Activated CD4-positive, alpha-beta T cell treated with anti-CD3 and anti-CD28 coated beads for 4 hours (primary cell): ENCODE measurements around the gene LAMA4.

Experiments used
- DNase-seq, 2 donors: peaks; one replicate each; pipeline ENCODE4 v3.0.0-alpha.2; 2020

Gene LAMA4

DNA sequence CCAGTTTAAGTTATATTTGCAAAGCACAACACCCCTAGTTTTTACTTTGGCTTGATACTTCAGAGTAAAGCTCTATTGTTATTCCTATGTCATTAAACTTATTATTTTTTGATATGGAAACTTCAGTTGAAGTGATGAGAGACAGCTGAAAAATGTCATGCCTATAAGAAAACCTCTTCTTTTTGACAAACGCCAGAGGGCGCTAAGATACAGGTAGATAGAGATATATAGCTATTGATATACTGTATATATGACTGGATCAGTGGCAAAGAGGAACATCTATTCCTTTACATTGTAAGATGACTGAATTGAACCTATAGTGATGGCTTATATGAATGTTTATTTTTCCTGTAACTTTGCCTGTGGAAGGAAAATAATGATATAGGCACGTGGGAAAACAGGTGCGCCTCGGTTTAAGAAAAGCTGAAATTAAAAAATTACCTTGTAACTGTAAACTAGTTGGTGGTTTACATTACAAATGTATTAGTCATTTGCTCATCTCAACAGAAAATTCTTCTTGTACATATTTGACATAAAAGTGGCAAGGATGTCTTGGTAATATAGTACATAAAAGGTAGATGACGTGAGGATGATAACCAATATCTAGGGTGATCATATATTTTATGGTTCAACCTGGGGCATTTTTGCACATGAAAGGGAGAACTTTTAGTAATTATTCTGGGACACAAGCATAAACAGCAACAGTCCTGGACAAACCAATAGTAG lies 74.1 kb downstream of the LAMA4 start:
- peak; percentile 45 to 67 for DNase-seq

GRCh38 chr6:112179631-112180030 lies 74.7 kb downstream of the LAMA4 start:
- no peak for DNase-seq

DNA sequence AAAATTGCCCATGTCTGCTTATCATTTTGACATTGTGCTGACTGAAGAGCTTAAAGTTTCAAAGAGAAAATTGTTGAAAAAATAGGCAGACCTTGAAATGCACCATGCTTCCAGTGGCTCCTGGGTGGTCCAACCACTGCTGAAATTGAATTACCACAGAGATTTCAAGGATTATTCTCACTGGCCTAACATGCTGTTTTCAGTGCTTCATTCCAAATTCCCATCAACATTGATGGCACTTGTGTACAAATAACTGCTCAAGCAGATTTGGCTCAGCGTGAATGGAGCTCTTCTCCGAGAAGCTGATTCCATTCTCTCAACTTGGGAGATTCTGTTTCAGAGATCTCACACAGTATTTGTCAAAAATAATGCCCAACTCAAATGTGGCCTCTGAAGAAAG lies 75.5 kb downstream of the LAMA4 start:
- DNase-seq: no peak

GRCh38 chr6:112177092-112177491 lies 77.3 kb downstream of the LAMA4 start:
- no peak for DNase-seq

DNA sequence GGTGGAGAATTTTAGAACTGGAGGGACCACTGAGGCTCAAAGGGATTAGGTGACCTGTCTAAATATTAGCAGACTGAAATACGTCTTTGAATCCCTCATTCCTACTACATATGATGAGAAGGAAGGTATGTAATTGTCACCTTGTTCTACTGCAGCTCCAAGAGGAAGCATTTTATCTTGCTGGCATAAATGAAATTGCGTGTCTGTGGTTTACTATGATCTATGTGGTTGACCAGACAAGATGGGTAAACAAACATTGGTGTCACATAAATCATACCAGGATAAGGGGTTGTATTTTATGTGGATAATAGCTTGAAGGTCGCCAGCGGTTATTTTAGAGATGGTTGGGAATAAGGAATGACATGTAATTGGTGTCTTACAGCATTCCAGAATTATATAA lies 78.2 kb downstream of the LAMA4 start:
- no peak for DNase-seq

GRCh38 chr6:112173221-112173804 lies 81.1 kb downstream of the LAMA4 start:
- no peak for DNase-seq

DNA sequence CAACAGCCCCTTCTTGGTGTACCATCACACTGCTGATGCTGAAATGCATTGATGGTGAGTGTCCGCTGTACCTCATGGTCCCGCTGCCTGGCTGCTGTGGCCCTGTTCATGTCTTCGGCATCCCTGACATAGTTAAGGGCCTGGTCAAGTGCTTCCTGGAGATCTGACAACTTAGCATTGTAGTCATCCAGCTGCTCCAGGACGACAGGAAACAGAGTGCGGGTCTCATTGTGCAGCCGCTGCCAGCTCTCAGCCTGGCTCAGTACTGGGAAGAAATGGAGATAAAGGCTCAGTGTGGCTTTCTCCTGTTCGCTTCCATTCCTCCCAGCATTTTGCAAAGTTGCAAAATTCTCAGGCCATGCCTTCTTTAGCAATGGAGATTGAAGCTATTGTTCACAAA lies 81.8 kb downstream of the LAMA4 start:
- no peak for DNase-seq

DNA sequence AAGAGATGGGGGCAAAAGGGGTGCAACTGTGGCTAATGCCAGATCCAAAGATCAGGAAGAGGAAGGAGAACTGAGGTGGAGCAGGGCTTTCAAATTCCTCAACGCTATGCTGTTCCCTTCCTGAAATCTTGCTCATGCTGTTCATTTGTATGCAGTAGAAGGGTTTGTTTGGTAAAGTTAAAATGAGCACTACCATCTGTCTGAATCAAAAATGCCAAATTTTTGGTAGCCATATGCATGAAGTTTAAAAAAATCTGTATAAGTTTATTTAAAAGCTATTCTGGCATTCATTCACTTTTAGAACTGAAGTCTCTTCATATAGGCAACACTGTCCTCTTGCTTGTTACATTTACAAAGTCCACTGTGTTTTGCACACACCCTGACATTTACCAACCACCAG lies 84.8 kb downstream of the LAMA4 start:
- DNase-seq: no peak

GRCh38 chr6:112163295-112164257 lies 90.8 kb downstream of the LAMA4 start:
- DNase-seq: peak; percentile 68 to 80

- no peak for DNase-seq
Observed at GRCh38 chr6:112160745-112161144, 93.6 kb downstream of the LAMA4 start.

DNA sequence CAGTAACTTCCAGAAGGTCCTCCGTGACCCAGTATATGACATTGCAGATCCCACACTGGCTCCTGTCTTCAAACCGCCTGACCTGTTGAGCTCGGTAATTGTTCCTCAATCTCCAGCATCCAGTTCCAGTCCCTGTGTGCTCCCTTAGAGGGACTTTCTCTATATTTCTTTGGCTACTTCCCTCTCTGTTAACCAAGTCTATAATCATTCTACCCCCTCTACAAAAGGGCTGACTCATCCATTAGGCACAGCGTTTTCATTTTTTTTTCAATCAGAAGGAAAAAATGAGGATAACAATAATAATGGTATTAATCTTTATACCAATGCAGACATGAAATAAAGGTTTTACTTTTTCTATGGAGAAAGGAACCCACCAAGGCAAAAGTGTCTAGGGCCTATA lies 97.7 kb downstream of the LAMA4 start:
- no peak for DNase-seq

DNA sequence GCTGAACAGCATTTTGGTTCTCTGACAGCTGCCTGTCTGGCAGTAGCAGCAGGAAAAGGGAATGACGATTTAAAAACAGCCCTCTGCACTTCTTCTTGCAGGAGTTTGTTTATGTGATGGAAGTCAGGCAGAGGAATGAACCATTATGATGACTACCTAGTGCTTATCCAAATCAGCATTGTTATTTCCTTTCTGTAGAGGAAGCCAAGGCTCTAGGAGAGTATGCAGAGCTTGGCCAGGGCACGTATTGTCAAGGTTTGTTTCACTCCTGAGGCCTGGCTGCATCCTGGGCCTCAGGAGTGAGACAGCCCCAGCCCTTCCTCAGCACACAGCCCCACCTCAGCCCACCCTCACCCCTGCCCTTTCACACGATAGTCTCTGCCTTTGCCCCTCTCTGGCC lies 98.5 kb downstream of the LAMA4 start:
- DNase-seq: no peak

GRCh38 chr6:112154711-112155110 lies 99.7 kb downstream of the LAMA4 start:
- no peak for DNase-seq

DNA sequence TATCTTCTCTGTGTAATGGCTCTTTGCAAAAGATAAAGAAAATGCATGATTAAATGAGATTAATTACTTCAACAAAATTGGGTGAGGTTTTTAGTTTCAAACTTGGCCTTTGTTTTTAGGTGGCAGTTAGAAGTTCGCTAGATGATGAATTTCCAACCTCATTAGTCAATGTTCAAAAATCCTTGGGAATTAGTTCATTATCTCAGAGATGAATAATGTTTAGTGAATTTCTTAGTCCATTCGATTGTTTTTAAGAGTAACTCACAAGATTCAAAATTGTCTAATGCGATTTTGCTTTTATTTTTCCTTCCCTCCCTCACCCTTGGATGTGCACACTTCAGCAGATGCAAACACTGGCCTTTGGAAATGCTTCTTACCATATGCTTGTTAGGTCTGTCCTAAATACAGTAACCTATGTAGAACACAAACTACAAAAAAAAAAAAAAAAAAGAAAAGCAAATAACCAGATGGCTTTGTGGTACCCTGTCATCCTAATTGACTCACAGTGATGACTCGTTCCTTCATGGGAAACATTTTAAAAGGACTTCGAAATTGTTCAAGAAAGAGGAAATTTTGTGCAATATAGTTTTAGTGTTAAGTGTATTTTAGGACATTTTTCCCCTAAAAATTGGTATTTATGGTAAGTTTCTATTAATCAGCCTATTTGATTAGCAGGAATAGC lies 100.3 kb downstream of the LAMA4 start:
- no peak for DNase-seq

DNA sequence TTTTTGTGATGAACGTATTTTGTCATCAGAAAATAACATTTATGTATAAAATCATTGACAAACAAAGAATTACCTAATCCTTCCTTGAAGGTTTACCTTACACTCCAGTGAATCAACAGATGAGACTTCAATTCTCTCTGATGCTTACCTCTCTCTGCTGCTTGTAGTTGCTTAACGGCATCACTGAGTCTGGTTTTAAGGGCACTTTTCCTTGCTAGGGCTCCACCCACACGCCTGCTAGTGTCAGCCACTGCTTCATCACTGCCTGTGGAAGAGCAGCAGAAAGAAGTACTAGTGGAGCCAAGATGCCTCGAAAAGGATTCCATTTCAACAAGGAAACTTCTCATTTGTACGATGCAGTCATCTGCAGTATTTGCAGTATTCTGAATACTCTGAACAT lies 104.0 kb downstream of the LAMA4 start:
- no peak for DNase-seq

- DNase-seq: no peak
Observed at GRCh38 chr6:112149719-112150263, 104.6 kb downstream of the LAMA4 start.

DNA sequence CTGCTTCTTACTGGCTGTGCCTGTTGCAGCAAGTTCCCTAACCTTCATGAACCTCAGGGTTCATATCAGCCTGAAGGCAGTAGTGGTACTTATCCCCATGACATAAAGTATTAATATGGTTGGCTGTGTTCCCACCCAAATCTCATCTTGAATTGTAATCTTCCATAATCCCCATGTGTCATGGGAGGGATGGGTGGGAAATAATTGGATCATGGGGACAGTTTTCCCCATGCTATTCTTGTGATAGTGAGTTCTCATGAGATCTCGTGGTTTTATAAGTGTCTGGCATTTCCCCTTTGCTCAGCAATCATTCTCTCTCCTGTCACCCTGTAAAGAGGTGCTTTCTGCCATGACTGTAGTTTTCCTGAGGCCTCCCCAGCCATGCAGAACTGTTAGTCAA lies 105.1 kb downstream of the LAMA4 start:
- no peak for DNase-seq

GRCh38 chr6:112148103-112148502 lies 106.3 kb downstream of the LAMA4 start:
- no peak for DNase-seq

DNA sequence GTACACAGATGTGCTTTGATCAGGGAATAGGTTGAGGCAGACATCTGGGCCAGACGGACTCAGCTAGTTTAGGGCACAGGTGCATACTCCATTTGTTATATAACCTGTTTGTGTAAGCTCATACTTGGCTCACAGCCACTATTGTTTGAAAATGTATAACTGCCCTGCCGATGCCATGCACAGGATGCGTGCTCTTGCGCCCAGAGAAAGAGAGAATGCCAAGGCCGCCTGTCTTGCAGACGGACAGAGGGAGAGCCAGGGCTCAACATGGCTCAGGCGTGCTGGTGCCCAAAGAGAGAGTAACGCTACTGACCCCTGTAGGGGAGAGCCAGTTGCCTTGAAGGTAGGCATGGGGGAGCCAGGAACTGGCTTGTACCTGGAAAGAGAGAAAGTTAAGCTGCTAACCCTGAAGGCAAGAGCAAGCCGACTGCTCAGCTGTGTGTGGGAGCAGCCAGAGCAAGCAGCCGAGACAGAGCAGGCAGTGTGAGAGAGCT lies 109.2 kb downstream of the LAMA4 start:
- DNase-seq: no peak

DNA sequence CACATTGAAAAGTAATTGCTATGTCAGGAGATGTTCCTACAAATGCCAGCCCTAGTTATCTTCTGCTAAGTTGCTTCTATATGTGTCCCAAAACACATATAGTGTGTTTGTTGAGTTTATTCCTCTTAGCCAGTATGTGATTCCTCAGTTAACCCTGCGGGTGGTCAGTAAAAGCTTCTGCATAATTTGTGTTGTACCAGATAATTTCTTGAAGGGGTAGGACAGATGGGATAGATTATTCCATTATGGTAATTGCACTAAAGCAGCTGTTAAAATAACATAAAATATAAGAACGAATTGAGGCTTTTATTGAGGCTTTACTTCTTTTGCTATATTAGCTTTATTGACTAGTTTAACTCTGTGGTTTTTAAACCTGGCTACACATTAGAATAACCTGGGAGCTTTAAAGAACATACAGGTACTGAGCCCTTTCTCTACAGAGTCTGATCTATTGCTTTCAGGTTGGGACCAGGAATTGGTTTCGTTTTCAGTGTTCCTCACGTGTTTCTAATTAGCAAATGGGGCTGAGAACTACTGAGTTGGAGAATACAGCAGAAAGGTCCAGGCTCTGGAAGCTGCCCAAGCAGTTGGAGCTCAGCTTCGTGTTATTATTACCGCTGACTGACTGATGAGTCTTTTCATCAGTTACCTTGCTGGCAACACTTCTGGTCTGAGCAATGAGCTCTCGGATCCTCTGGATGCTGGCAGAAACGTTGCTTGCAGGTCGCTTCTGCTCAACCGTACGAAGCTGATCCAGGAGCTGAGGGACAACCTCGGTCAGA lies 110.0 kb downstream of the LAMA4 start:
- no peak for DNase-seq

DNA sequence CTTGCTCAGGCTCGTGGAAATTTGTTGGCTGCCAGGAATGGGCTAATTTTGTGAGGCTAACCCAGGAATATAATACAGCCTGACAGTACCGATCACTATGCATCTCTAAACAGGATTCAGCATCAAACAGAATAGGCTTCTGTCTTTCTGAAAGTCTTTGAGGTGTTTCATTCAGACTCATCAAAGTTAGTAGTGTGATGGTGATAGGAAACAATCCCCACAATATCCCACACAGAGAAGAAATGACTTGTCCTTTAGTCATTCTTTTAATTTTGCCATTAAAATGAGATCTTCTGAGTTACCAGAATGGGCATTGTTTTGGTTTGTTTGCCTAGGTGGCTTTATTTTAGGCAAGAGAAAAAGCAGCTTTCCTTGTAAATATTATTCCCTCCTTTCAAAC lies 112.7 kb downstream of the LAMA4 start:
- no peak for DNase-seq

DNA sequence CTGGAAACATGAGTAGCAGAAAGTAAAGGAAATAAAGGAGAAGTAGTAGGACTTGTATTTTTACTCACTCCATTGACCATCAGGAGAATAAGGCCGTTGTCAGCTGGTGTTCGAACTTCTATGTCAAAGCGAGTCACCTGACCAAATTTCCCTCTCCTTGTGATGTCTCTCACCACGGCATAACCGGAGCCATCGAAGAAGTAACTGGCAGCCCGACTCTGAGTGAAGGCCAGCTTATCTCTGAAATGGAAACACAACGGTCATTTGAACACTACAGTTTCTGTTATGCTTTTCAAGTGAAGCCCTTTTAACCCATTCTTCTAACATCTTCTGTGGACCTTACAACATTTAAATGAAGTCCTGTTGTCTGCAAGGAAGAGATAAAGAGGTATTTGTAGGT lies 115.3 kb downstream of the LAMA4 start:
- no peak for DNase-seq
